ENCODE results near the gene CNTN1.

Gene CNTN1

GRCh38 chr12:40738856-40739255, 46.6 kb downstream of the CNTN1 start:
- no peak for TF ChIP-seq CTCF (conservative IDR thresholded peaks at IDR 0.05)
- no peak overlapping the region for H3K27ac ChIP-seq

GRCh38 chr12:40742041-40742440, 49.8 kb downstream of the CNTN1 start:
- no peak overlapping the region for H3K27ac ChIP-seq
- no peak for TF ChIP-seq CTCF (conservative IDR thresholded peaks at IDR 0.05)

GRCh38 chr12:40745386-40745785, 53.1 kb downstream of the CNTN1 start:
- no peak overlapping the region for H3K27ac ChIP-seq
- TF ChIP-seq CTCF (conservative IDR thresholded peaks at IDR 0.05), result peak; percentile 71

- H3K27ac ChIP-seq, result no peak overlapping the region
- TF ChIP-seq CTCF (conservative IDR thresholded peaks at IDR 0.05), result no peak
Observed at GRCh38 chr12:40749863-40750262, 57.6 kb downstream of the CNTN1 start.

GRCh38 chr12:40752011-40752410, 59.8 kb downstream of the CNTN1 start:
- no peak for TF ChIP-seq CTCF (conservative IDR thresholded peaks at IDR 0.05)

GRCh38 chr12:40760821-40761220, 68.6 kb downstream of the CNTN1 start:
- no peak for TF ChIP-seq CTCF (conservative IDR thresholded peaks at IDR 0.05)
- no peak overlapping the region for H3K27ac ChIP-seq

More at GRCh38 chr12:40752011-40752410, 59.8 kb downstream of the CNTN1 start:
- H3K27ac ChIP-seq, result no peak overlapping the region

- TF ChIP-seq CTCF (conservative IDR thresholded peaks at IDR 0.05), result peak; percentile 59
- H3K27ac ChIP-seq, result no peak overlapping the region
Observed at GRCh38 chr12:40762072-40762471, 69.8 kb downstream of the CNTN1 start.

All from VCaP (cell line).